Measurements from ENCODE around the gene IRF2.
A peak's percentile ranks its signal among the peaks of the same experiment; 100 is the strongest.
"Not testable (repeated sequence)": the region's sequence is repeated elsewhere in the genome, so short reads cannot be mapped to it uniquely, and the experiment has no call there.

IRF2 gene

GRCh38 chr4:184347251-184348239 is 126.8 kb downstream of the IRF2 start:
- H3K4me3 ChIP-seq (ENCODE audit: low read depth, low read length): peak overlapping the region; percentile 24
- no peak for TF ChIP-seq CTCF (IDR thresholded peaks at IDR 0.05; ENCODE audit: borderline replicate concordance, insufficient read depth, low read depth, low read length)

- TF ChIP-seq CTCF (IDR thresholded peaks at IDR 0.05; ENCODE audit: borderline replicate concordance, insufficient read depth, low read depth, low read length): no peak
- no peak overlapping the region for H3K4me3 ChIP-seq (ENCODE audit: low read depth, low read length)
Measured at GRCh38 chr4:184346682-184347081, 127.7 kb downstream of the IRF2 start.

- not testable (repeated sequence) for H3K4me3 ChIP-seq (ENCODE audit: low read depth, low read length)
Measured at GRCh38 chr4:184346273-184346672, 128.1 kb downstream of the IRF2 start.

DNA sequence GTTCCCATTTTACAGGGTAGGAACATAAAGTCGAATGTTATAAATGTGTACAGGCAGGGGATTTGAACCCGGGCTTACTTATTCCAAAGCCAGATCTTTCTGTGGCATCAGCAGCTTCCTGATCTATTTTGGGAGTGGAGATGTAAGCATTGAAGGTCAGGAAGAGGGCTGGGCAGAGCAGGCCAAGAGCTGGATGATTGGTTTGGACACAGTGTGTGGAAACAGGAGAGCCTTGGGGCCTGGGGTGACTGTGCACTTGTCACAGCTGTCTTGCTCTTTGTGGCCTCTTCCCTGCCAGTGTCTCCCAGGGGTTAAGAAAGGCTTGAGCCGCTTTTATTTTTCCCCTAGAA is 128.8 kb downstream of the IRF2 start:
- no peak overlapping the region for H3K4me3 ChIP-seq (ENCODE audit: low read depth, low read length)
- TF ChIP-seq CTCF (IDR thresholded peaks at IDR 0.05; ENCODE audit: borderline replicate concordance, insufficient read depth, low read depth, low read length): no peak

GRCh38 chr4:184344899-184345572 is 129.3 kb downstream of the IRF2 start:
- H3K4me3 ChIP-seq (ENCODE audit: low read depth, low read length): no peak overlapping the region
- no peak for TF ChIP-seq CTCF (IDR thresholded peaks at IDR 0.05; ENCODE audit: borderline replicate concordance, insufficient read depth, low read depth, low read length)

DNA sequence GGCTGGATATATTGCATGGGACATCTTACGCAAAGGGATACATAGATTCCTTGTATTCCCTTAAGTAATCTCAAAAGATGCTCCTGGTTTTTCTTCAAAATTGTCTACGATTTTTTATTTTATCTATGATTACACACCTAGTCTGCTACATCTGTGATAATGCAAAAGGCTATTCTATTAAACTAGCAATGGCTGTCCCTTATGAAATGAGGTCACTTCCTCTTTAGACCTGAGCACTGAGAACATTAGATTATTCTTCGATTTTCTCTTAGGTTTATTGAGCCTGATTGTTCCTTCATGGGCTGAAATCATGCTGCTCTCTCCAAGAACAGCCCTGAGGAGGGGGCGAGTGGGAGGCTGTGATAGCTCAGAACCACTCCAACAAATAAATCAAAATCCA is 129.9 kb downstream of the IRF2 start:
- no peak overlapping the region for H3K4me3 ChIP-seq (ENCODE audit: low read depth, low read length)
- TF ChIP-seq CTCF (IDR thresholded peaks at IDR 0.05; ENCODE audit: borderline replicate concordance, insufficient read depth, low read depth, low read length): no peak

- TF ChIP-seq CTCF (IDR thresholded peaks at IDR 0.05; ENCODE audit: borderline replicate concordance, insufficient read depth, low read depth, low read length): no peak
- peak overlapping the region; percentile 44 for H3K4me3 ChIP-seq (ENCODE audit: low read depth, low read length)
Measured at GRCh38 chr4:184343502-184344177, 130.7 kb downstream of the IRF2 start.

GRCh38 chr4:184342857-184343237 is 131.5 kb downstream of the IRF2 start:
- H3K4me3 ChIP-seq (ENCODE audit: low read depth, low read length): not testable (repeated sequence)
